ENCODE data around the gene LRP2.
"Not testable (repeated sequence)": the region's sequence is repeated elsewhere in the genome, so short reads cannot be mapped to it uniquely, and the experiment has no call there.

The LRP2 gene

GRCh38 chr2:169301596-169302335, 60.6 kb downstream of the LRP2 start:
- Histone ChIP-seq H3K4me1 (ENCODE audit: insufficient read depth, low read length) (peaks cover 4% of the 10 kb centered on the region; the same call in 1 of the 2 replicates), H3K9me3 (ENCODE audit: control insufficient read depth, insufficient read depth, low read length) (no peaks in the 10 kb centered on the region), H3K9ac (ENCODE audit: low read depth, low read length) (no peak overlapping the region), H3K36me3 (ENCODE audit: insufficient read depth, low read length) (no peaks in the 10 kb centered on the region)

DNA sequence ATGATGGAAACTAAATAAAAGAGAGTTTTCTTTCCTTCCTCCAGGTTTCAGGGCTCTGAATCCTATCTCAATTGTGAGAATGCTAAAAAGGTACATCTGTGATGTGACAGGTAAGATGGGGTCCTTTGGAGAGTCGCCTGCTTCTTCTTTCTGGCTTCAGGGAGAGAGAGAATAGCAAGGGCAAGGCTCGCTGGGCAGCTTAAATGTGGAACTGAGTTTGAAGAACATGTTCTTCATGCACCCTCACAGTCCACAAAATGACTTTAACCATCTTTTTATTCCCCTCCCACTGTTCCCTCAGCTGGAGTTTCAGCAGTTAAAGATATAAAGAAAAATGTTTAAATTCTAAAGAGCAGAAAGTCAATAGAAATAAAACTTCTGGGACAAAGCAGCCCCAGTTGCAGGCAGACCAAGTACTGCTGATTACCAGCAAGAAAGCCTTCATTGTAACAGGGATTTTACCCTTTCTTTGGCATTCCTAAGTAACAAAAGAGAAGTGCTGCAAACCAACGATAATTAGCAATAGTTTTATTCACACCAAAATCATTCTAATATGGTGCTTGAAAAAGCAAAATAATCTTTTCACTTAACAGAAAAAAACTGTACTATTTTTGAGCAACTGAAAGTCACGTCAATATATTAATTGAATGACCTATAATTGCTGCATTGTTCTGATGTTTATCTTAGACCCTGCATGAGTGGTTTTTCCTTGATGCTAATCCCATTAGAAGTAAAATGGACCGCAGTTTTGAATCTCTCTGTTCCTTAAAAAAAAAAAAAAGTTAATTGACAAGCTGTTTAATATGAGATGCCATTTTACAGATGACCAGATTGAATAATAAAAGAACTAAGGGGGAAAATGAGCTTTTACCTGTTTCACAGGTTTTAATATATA, 61.5 kb downstream of the LRP2 start:
- Histone ChIP-seq H3K9ac (ENCODE audit: low read depth, low read length) (no peak overlapping the region), H3K36me3 (ENCODE audit: insufficient read depth, low read length) (no peaks in the 10 kb centered on the region), H3K9me3 (ENCODE audit: control insufficient read depth, insufficient read depth, low read length) (no peaks in the 10 kb centered on the region), H3K4me1 (ENCODE audit: insufficient read depth, low read length) (peaks cover 4% of the 10 kb centered on the region; the same call in 1 of the 2 replicates)

DNA sequence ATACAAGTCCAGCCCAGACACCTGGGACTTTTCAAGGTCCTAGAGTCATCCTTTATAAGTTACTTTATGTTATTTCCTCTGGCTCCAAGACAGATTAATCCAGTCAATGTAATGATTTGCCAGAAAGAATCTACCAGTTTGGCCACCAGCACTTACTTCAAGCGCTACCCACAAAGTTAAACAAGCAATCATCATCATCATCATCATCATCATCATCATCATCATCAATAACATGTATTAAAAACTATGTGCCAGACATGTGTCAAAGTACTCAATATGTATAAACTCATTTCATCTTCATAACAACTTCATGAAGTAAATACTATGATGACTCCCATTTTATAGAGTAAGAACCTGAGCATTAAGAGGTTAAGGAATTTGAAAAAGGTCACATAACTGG, 64.3 kb downstream of the LRP2 start:
- H3K9ac ChIP-seq (ENCODE audit: low read depth, low read length): no peak overlapping the region
- H3K4me1 ChIP-seq (ENCODE audit: insufficient read depth, low read length): peaks cover 4% of the 10 kb centered on the region; the same call in 1 of the 2 replicates
- no peaks in the 10 kb centered on the region for H3K9me3 ChIP-seq (ENCODE audit: control insufficient read depth, insufficient read depth, low read length)
- H3K36me3 ChIP-seq (ENCODE audit: insufficient read depth, low read length): no peaks in the 10 kb centered on the region

DNA sequence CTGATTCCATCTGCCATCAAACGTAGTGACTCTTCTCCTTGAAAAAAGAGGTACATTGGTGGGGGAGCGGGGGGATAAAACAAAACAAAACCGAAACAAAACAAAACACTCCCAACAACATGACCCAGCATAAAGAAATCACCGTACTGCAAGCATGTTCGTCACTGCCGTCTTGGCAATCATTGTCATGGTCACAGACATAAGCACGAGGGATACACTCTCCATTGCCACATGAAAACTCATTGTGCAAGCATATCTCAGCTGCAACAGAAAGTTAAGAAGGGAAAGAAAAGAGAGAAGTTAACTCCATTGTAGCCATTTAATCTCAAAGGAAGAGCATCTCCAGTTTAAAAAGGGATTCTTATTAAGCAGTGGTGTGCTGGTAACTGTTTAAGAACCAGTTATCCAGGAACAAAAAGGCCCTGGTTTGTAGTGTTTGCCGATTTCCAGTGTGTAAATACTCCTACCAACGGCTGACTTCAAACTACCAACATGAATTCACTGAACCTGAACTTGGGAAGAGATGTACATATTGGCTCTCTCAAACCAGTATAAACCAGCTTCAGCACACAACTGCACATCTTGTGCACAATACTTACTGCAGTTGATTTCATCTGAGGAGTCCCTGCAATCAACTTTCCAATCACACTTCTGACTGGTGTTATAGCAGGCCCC, 68.2 kb downstream of the LRP2 start:
- peaks cover 10% of the 10 kb centered on the region; the same call in 1 of the 2 replicates for H3K4me1 ChIP-seq (ENCODE audit: insufficient read depth, low read length)
- no peak overlapping the region for H3K9ac ChIP-seq (ENCODE audit: low read depth, low read length)
- H3K9me3 ChIP-seq (ENCODE audit: control insufficient read depth, insufficient read depth, low read length): no peaks in the 10 kb centered on the region
- no peaks in the 10 kb centered on the region for H3K36me3 ChIP-seq (ENCODE audit: insufficient read depth, low read length)

DNA sequence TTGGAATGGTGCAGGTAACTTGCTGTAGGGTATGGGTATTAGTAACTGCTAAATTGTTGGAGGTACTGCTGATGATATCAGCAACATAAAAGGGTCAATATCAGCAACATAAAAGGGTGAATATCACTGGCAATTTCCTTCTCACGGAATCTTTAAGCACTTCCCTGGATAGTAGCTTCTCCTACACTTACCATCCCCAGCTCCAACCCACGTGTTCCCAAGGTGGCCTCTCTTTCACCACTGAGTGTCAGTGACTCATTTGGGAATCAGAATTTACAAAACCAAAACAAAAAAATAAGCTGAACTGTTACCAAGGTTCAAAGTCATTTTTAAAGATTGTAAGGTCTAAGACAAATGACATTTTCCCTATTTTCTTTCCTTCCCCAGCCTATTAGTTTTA, 70.8 kb downstream of the LRP2 start:
- Histone ChIP-seq H3K4me1 (ENCODE audit: insufficient read depth, low read length) (peaks cover 18% of the 10 kb centered on the region), H3K36me3 (ENCODE audit: insufficient read depth, low read length) (no peaks in the 10 kb centered on the region), H3K9me3 (ENCODE audit: control insufficient read depth, insufficient read depth, low read length) (no peaks in the 10 kb centered on the region), H3K9ac (ENCODE audit: low read depth, low read length) (no peak overlapping the region)

DNA sequence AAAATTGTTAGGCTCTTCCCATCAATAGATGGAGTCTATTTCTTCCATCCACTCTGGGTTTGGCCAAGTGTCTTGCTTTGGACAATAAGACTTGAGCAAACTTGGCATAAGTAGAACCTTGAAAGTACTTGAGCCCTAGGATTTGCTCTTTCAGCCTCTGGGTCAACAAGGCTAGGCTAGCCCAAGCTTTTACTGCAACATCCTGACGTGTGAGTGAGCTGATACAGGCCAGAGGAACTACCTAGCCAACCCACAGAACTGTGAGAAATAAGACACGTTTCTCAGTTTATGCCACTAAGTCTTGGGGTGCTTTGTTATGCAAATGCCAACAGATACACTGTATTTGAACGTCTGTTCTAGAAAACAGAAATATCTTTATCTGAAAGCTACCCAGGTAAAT, 71.9 kb downstream of the LRP2 start:
- Histone ChIP-seq H3K9me3 (ENCODE audit: control insufficient read depth, insufficient read depth, low read length) (no peaks in the 10 kb centered on the region), H3K4me1 (ENCODE audit: insufficient read depth, low read length) (peaks cover 29% of the 10 kb centered on the region), H3K36me3 (ENCODE audit: insufficient read depth, low read length) (no peaks in the 10 kb centered on the region), H3K9ac (ENCODE audit: low read depth, low read length) (no peak overlapping the region)

DNA sequence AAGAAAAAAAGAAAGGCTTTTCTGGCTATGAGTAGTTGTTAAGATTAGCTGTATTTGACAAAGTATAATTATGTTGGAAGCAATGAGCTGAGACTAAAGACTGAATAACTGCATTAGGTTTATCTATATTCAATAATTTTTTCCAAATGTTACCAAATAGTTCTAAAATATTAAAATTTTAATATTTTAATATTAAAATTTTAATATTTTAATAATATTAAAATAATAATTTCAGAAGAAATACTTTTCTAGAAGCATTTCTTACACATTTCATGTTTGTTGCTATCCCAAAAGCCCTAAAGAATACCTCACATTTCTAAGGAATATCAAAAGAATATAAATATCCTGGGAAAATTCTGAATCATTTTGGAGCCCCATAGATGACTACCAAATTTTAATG, 74.7 kb downstream of the LRP2 start:
- no peaks in the 10 kb centered on the region for H3K36me3 ChIP-seq (ENCODE audit: insufficient read depth, low read length)
- peaks cover 29% of the 10 kb centered on the region for H3K4me1 ChIP-seq (ENCODE audit: insufficient read depth, low read length)
- no peak overlapping the region for H3K9ac ChIP-seq (ENCODE audit: low read depth, low read length)
- no peaks in the 10 kb centered on the region for H3K9me3 ChIP-seq (ENCODE audit: control insufficient read depth, insufficient read depth, low read length)

- Histone ChIP-seq H3K4me1 (ENCODE audit: insufficient read depth, low read length) (peaks cover 28% of the 10 kb centered on the region), H3K9ac (ENCODE audit: low read depth, low read length) (no peak overlapping the region), H3K36me3 (ENCODE audit: insufficient read depth, low read length) (no peaks in the 10 kb centered on the region), H3K9me3 (ENCODE audit: control insufficient read depth, insufficient read depth, low read length) (no peaks in the 10 kb centered on the region)
Observed at GRCh38 chr2:169286624-169287231, 75.6 kb downstream of the LRP2 start.

DNA sequence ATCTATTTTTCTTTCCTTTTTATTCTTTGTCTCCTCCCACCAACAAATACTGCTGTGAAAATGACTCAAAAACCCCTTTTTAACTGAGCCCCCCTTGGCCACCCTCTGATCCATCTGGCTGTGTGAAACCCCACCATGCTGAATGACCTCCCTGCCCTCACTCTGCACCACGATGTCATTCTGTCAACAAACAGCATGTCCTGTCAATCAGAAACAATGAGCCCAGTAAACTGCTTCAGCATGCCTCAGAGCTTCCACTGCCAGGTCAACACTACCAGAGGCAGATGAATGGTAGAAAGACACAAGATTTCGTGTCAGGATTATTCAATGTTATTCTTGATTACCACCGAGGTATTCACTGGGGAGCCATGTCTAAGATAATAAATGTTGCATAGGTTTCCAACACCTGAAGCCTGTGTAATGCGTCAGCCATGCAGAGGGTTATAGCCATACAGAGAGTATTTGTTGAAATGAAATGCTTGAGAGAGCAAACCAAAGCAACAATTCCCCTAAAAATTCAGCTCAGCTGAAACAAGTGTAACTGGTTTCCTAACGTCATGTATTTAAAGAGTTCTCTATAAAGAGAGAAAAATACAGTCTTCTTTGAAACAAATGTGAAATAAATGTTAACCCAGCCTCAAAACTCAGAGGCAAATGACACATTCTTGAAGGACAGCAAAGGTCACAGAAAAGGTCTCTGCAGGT, 76.7 kb downstream of the LRP2 start:
- Histone ChIP-seq H3K9me3 (ENCODE audit: control insufficient read depth, insufficient read depth, low read length) (no peaks in the 10 kb centered on the region), H3K4me1 (ENCODE audit: insufficient read depth, low read length) (peaks cover 22% of the 10 kb centered on the region), H3K36me3 (ENCODE audit: insufficient read depth, low read length) (no peaks in the 10 kb centered on the region), H3K9ac (ENCODE audit: low read depth, low read length) (no peak overlapping the region)

- Histone ChIP-seq H3K9me3 (ENCODE audit: control insufficient read depth, insufficient read depth, low read length) (no peaks in the 10 kb centered on the region), H3K9ac (ENCODE audit: low read depth, low read length) (no peak overlapping the region), H3K36me3 (ENCODE audit: insufficient read depth, low read length) (no peaks in the 10 kb centered on the region), H3K4me1 (ENCODE audit: insufficient read depth, low read length) (peaks cover 1% of the 10 kb centered on the region; the same call in 1 of the 2 replicates)
Observed at GRCh38 chr2:169280502-169280901, 81.8 kb downstream of the LRP2 start.

- Histone ChIP-seq H3K9ac (ENCODE audit: low read depth, low read length) (no peak overlapping the region), H3K9me3 (ENCODE audit: control insufficient read depth, insufficient read depth, low read length) (no peaks in the 10 kb centered on the region), H3K36me3 (ENCODE audit: insufficient read depth, low read length) (no peaks in the 10 kb centered on the region), H3K4me1 (ENCODE audit: insufficient read depth, low read length) (no peaks in the 10 kb centered on the region)
Observed at GRCh38 chr2:169275696-169276444, 86.5 kb downstream of the LRP2 start.

GRCh38 chr2:169272010-169272409, 90.3 kb downstream of the LRP2 start:
- Histone ChIP-seq H3K36me3 (ENCODE audit: insufficient read depth, low read length) (no peaks in the 10 kb centered on the region), H3K4me1 (ENCODE audit: insufficient read depth, low read length) (no peaks in the 10 kb centered on the region), H3K9me3 (ENCODE audit: control insufficient read depth, insufficient read depth, low read length) (no peaks in the 10 kb centered on the region), H3K9ac (ENCODE audit: low read depth, low read length) (no peak overlapping the region)

DNA sequence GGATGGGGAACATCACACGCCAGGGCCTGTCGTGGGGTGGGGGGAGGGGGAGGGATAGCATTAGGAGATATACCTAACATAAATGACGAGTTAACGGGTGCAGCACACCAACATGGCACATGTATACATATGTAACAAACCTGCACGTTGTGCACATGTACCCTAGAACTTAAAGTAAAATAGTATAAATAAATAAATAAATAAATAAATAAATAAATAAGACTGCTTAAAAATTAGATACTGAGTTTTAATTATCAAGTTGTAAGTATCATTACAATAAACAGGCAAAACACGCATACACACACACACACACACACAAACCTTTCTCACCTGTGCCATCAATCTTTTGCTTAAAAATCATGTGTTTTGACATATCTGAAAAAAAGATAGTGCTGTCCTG, 91.8 kb downstream of the LRP2 start:
- H3K9ac ChIP-seq (ENCODE audit: low read depth, low read length); H3K4me1 ChIP-seq (ENCODE audit: insufficient read depth, low read length); H3K36me3 ChIP-seq (ENCODE audit: insufficient read depth, low read length); H3K9me3 ChIP-seq (ENCODE audit: control insufficient read depth, insufficient read depth, low read length): not testable (repeated sequence)

All from ES-I3 (cell line).